Vagina (tissue), 2 donors: Measurements from ENCODE around the gene TMEM129. TPM values are rescaled to one million over a fixed set of nuclear protein-coding genes. Genes with fewer than 3 reads are reported as not detected.

Experiments
- DNase-seq, 2 donors: peaks; one replicate each; pipeline ENCODE4 v3.0.0-alpha.2; 2017; ENCODE audit errors: extremely low spot score in 2 of 2
- H3K27ac ChIP-seq: fragments of 200-600 bp; sonication (generic); one replicate; pipeline ENCODE4 v1.5.1; 2019
- H3K27me3 ChIP-seq: fragments of 200-600 bp; sonication (generic); one replicate; pipeline ENCODE4 v1.5.1; 2019
- H3K36me3 ChIP-seq, 2 donors: fragments of 200-600 bp; sonication (generic); one replicate each; pipeline ENCODE4 v1.5.1; 2017 to 2019
- H3K4me1 ChIP-seq: fragments of 200-600 bp; sonication (generic); one replicate; pipeline ENCODE4 v1.5.1; 2019
- H3K4me3 ChIP-seq, 2 donors: fragments of 200-600 bp; sonication (generic); 1 replicate in 1 of 2; 2 replicates in 1 of 2; pipeline ENCODE4 v1.5.1; 2016 to 2019
- H3K9me3 ChIP-seq: fragments of 200-600 bp; sonication (generic); one replicate; pipeline ENCODE4 v1.5.1; 2019
- CTCF ChIP-seq, 3 experiments: fragments of 450-650 bp in 2 of 3; fragments of 200-600 bp in 1 of 3; sonication (generic) in 1 of 3; IDR thresholded peaks; one replicate each; pipeline ENCODE4 v1.5.1; 2017 to 2019; ENCODE audit warnings: antibody characterized with exemption in 3 of 3, mild to moderate bottlenecking in 2 of 3, moderate library complexity in 2 of 3
- POLR2A ChIP-seq, 2 donors: fragments of 450-650 bp; IDR thresholded peaks; one replicate each; pipeline ENCODE4 v1.6.1; 2017; ENCODE audit warnings: antibody characterized with exemption in 2 of 2, mild to moderate bottlenecking in 2 of 2, moderate library complexity in 2 of 2
- POLR2AphosphoS5 ChIP-seq, 2 donors: sonication (generic); formaldehyde crosslinking; IDR thresholded peaks; one replicate each; pipeline ENCODE4 v1.9.0; 2017; ENCODE audit warnings: antibody characterized with exemption in 2 of 2, mild to moderate bottlenecking in 2 of 2, low read depth in 1 of 2; ENCODE audit not compliant: insufficient read depth in 1 of 2
- intact Hi-C: fragments of 100-400 bp; cut with DNase I; formaldehyde crosslinking; loops from one replicate; pipeline ENCODE4 v1.15.1; 2023
- total RNA-seq: library from RNA; depleted of rRNA; stranded (reverse); fragments of >200 nt; gene quantifications from one replicate; pipeline ENCODE4 v1.2.3, GENCODE V29; 2016

TMEM129 gene
- total RNA-seq, 1 donor from 2014 or later: 50.6 TPM

GRCh38 chr4:1717129-1718094 is 3.7 kb downstream of the TMEM129 start:
- intact Hi-C loops: no loop called here
- no peaks in the 10 kb centered on the region for H3K9me3 ChIP-seq
- no peak for TF ChIP-seq POLR2AphosphoS5 (IDR thresholded peaks at IDR 0.05; ENCODE audit: insufficient read depth in 1 of 2, low read depth in 1 of 2)
- TF ChIP-seq CTCF (IDR thresholded peaks at IDR 0.05): no peak
- TF ChIP-seq POLR2A (IDR thresholded peaks at IDR 0.05): no peak
- no peak overlapping the region for H3K4me3 ChIP-seq
- no peak overlapping the region for H3K27ac ChIP-seq
- H3K36me3 ChIP-seq: peaks cover 0 to 12% of the 10 kb centered on the region in 2 donors
- H3K4me1 ChIP-seq: peaks cover 59% of the 10 kb centered on the region
- no peaks in the 10 kb centered on the region for H3K27me3 ChIP-seq
- no peak for DNase-seq

GRCh38 chr4:1716065-1716945 is 4.8 kb downstream of the TMEM129 start:
- no peak overlapping the region for H3K27ac ChIP-seq
- TF ChIP-seq POLR2A (IDR thresholded peaks at IDR 0.05) (no peak), POLR2AphosphoS5 (IDR thresholded peaks at IDR 0.05; ENCODE audit: insufficient read depth in 1 of 2, low read depth in 1 of 2) (no peak), CTCF (IDR thresholded peaks at IDR 0.05) (no peak)
- H3K36me3 ChIP-seq: peaks cover 0 to 12% of the 10 kb centered on the region in 2 donors

GRCh38 chr4:1715002-1715758 is 5.9 kb downstream of the TMEM129 start:
- DNase-seq: no peak
- Histone ChIP-seq H3K36me3 (peaks cover 0 to 12% of the 10 kb centered on the region in 2 donors), H3K27me3 (no peaks in the 10 kb centered on the region), H3K27ac (no peak overlapping the region), H3K9me3 (no peaks in the 10 kb centered on the region), H3K4me3 (no peak overlapping the region), H3K4me1 (peaks cover 59% of the 10 kb centered on the region)
- intact Hi-C loops: no loop called here
- TF ChIP-seq CTCF (IDR thresholded peaks at IDR 0.05) (no peak), POLR2AphosphoS5 (IDR thresholded peaks at IDR 0.05; ENCODE audit: insufficient read depth in 1 of 2, low read depth in 1 of 2) (no peak), POLR2A (IDR thresholded peaks at IDR 0.05) (no peak)

More at GRCh38 chr4:1716065-1716945, 4.8 kb downstream of the TMEM129 start:
- Histone ChIP-seq H3K27me3 (no peaks in the 10 kb centered on the region), H3K4me3 (no peak overlapping the region), H3K9me3 (no peaks in the 10 kb centered on the region), H3K4me1 (peaks cover 51% of the 10 kb centered on the region)
- no peak for DNase-seq
- intact Hi-C loops: no loop called here

- H3K27ac ChIP-seq: no peak overlapping the region
- no peak for DNase-seq
- no peaks in the 10 kb centered on the region for H3K9me3 ChIP-seq
- intact Hi-C loops: loop anchor here (5.0 kb wide), 1 partner anchor 362 kb away; no protein-coding TSS in a partner anchor
- H3K4me3 ChIP-seq: no peak overlapping the region
- peaks cover 0 to 12% of the 10 kb centered on the region in 2 donors for H3K36me3 ChIP-seq
- no peaks in the 10 kb centered on the region for H3K27me3 ChIP-seq
- TF ChIP-seq POLR2A (IDR thresholded peaks at IDR 0.05) (no peak), CTCF (IDR thresholded peaks at IDR 0.05) (no peak), POLR2AphosphoS5 (IDR thresholded peaks at IDR 0.05; ENCODE audit: insufficient read depth in 1 of 2, low read depth in 1 of 2) (no peak)
- peaks cover 57% of the 10 kb centered on the region for H3K4me1 ChIP-seq
Observed at GRCh38 chr4:1714303-1715001, 6.7 kb downstream of the TMEM129 start.
